ENCODE measurements around the gene RTN4IP1.
"Not testable (repeated sequence)": the region's sequence is repeated elsewhere in the genome, so short reads cannot be mapped to it uniquely, and the experiment has no call there.

RTN4IP1 gene

DNA sequence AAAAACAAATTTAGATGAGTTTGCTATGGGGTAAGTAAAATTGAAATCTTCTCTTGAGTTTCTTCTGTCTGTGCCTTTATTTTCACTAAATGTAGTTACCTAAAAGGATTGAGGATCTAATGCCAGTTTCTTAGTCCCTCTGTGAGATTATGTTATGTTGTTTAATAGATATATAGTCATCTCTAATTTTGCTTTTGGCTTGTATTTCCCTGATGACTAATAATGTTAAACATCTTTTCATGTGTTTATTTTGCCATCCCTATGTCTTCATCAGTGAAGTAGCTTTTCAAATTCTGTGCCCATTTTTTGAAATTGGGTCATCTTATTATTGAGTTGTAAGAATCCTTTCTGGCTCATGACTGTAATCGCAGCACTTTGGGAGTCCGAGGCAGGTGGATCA is 13.8 kb upstream of the RTN4IP1 start:
- no peaks in the 10 kb centered on the region for H3K4me1 ChIP-seq (ENCODE audit: control insufficient read depth, insufficient read depth, low read length)
- H3K4me3 ChIP-seq (ENCODE audit: low read length): no peak overlapping the region
- no peak overlapping the region for H3K9ac ChIP-seq (ENCODE audit: low read length)
- peaks cover 8% of the 10 kb centered on the region for H3K36me3 ChIP-seq (ENCODE audit: control insufficient read depth, insufficient read depth, low read length)
- H3K27me3 ChIP-seq (ENCODE audit: control insufficient read depth, insufficient read depth, low read length): no peaks in the 10 kb centered on the region
- H3K27ac ChIP-seq (ENCODE audit: low read depth, low read length): no peak overlapping the region

GRCh38 chr6:106642476-106642875 is 13.2 kb upstream of the RTN4IP1 start:
- no peak overlapping the region for H3K9ac ChIP-seq (ENCODE audit: low read length)
- H3K36me3 ChIP-seq (ENCODE audit: control insufficient read depth, insufficient read depth, low read length): peaks cover 8% of the 10 kb centered on the region
- no peaks in the 10 kb centered on the region for H3K27me3 ChIP-seq (ENCODE audit: control insufficient read depth, insufficient read depth, low read length)
- no peaks in the 10 kb centered on the region for H3K4me1 ChIP-seq (ENCODE audit: control insufficient read depth, insufficient read depth, low read length)
- H3K27ac ChIP-seq (ENCODE audit: low read depth, low read length): no peak overlapping the region
- no peak overlapping the region for H3K4me3 ChIP-seq (ENCODE audit: low read length)

DNA sequence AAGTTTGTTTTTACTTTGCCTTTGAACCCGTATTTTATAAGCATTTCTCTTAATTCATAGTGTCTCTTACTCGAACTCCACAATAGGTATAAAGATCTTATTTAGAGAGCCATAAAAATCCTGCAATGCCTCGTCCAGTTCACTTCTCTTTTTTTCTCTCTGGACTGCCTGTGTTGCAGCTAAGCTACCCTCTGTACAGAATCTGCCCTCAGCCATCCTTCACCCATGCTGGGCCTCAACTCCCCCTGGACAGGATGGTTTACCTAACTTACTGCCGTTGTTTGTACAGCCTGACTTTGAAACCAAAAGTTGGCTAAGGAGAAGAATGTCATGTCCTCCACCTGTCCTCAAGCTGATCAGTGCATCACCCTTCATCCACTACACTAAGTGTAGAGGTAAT is 10.5 kb upstream of the RTN4IP1 start:
- Histone ChIP-seq H3K9ac (ENCODE audit: low read length) (no peak overlapping the region), H3K4me1 (ENCODE audit: control insufficient read depth, insufficient read depth, low read length) (no peaks in the 10 kb centered on the region), H3K27ac (ENCODE audit: low read depth, low read length) (no peak overlapping the region), H3K36me3 (ENCODE audit: control insufficient read depth, insufficient read depth, low read length) (peaks cover 8% of the 10 kb centered on the region), H3K27me3 (ENCODE audit: control insufficient read depth, insufficient read depth, low read length) (no peaks in the 10 kb centered on the region), H3K4me3 (ENCODE audit: low read length) (no peak overlapping the region)

DNA sequence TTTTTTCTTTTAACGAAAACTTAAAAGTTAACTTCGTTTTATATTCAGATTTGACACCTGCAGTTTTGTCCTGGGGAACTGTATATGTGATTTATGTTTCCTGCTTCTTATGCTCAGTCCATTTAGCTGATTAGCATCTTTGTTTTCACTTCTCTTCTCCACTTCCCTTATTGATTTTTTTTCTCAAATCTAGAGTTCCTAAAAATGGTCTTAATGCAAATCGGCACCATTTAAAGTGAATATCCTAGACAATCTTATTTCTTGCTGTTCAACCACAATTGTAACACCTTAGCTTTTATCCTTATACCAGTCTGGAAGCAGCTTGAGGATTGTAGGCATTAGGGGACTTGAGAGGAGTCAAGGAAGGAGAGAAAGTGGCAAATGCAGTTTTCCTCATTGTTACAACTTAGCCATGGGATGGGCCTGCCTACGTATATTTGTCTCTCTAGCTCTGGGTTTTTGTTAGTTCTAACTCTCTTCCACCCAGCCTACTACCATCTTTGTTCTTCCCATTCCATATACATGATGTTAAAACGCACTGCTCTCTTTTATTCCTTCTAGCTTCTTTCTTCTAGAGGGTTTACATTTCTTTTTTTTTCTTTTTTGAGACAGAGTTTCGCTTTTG is 8.5 kb upstream of the RTN4IP1 start:
- no peaks in the 10 kb centered on the region for H3K4me1 ChIP-seq (ENCODE audit: control insufficient read depth, insufficient read depth, low read length)
- H3K4me3 ChIP-seq (ENCODE audit: low read length): no peak overlapping the region
- peaks cover 8% of the 10 kb centered on the region for H3K36me3 ChIP-seq (ENCODE audit: control insufficient read depth, insufficient read depth, low read length)
- H3K9ac ChIP-seq (ENCODE audit: low read length): no peak overlapping the region
- no peaks in the 10 kb centered on the region for H3K27me3 ChIP-seq (ENCODE audit: control insufficient read depth, insufficient read depth, low read length)
- H3K27ac ChIP-seq (ENCODE audit: low read depth, low read length): no peak overlapping the region

GRCh38 chr6:106637051-106637716 is 7.9 kb upstream of the RTN4IP1 start:
- Histone ChIP-seq H3K4me3 (ENCODE audit: low read length) (no peak overlapping the region), H3K27ac (ENCODE audit: low read depth, low read length) (no peak overlapping the region), H3K4me1 (ENCODE audit: control insufficient read depth, insufficient read depth, low read length) (no peaks in the 10 kb centered on the region), H3K27me3 (ENCODE audit: control insufficient read depth, insufficient read depth, low read length) (no peaks in the 10 kb centered on the region), H3K36me3 (ENCODE audit: control insufficient read depth, insufficient read depth, low read length) (peaks cover 4% of the 10 kb centered on the region), H3K9ac (ENCODE audit: low read length) (no peak overlapping the region)

DNA sequence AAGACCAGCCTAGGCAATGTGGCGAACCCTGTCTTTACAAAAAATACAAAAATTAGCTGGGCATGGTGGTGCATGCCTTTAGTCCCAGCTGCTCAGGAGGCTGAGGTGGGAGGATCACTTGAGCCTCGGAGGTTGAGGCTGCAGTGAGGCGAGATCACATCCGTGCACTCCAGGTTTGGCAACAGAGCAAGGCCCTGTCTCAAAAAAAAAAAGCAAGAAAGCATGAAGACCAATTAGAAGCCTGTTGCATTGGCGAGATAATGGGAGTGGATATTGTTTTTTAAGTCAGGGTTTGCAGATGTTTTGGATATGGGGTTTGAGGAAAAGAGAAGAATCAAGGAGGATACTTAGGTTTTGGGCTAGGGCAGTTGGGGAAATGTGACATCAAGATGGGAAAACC is 5.3 kb upstream of the RTN4IP1 start:
- H3K4me1 ChIP-seq (ENCODE audit: control insufficient read depth, insufficient read depth, low read length): peaks cover 7% of the 10 kb centered on the region
- no peak overlapping the region for H3K9ac ChIP-seq (ENCODE audit: low read length)
- H3K27me3 ChIP-seq (ENCODE audit: control insufficient read depth, insufficient read depth, low read length): no peaks in the 10 kb centered on the region
- no peak overlapping the region for H3K27ac ChIP-seq (ENCODE audit: low read depth, low read length)
- no peak overlapping the region for H3K4me3 ChIP-seq (ENCODE audit: low read length)
- no peaks in the 10 kb centered on the region for H3K36me3 ChIP-seq (ENCODE audit: control insufficient read depth, insufficient read depth, low read length)

- H3K27ac ChIP-seq (ENCODE audit: low read depth, low read length): no peak overlapping the region
- no peak overlapping the region for H3K4me3 ChIP-seq (ENCODE audit: low read length)
- peaks cover 7% of the 10 kb centered on the region for H3K4me1 ChIP-seq (ENCODE audit: control insufficient read depth, insufficient read depth, low read length)
- H3K27me3 ChIP-seq (ENCODE audit: control insufficient read depth, insufficient read depth, low read length): no peaks in the 10 kb centered on the region
- no peak overlapping the region for H3K9ac ChIP-seq (ENCODE audit: low read length)
- H3K36me3 ChIP-seq (ENCODE audit: control insufficient read depth, insufficient read depth, low read length): no peaks in the 10 kb centered on the region
Measured at GRCh38 chr6:106631346-106631745, 2.0 kb upstream of the RTN4IP1 start.

- Histone ChIP-seq H3K4me1 (ENCODE audit: control insufficient read depth, insufficient read depth, low read length) (peaks cover 7% of the 10 kb centered on the region), H3K27ac (ENCODE audit: low read depth, low read length) (no peak overlapping the region), H3K9ac (ENCODE audit: low read length) (peak overlapping the region; percentile 69), H3K4me3 (ENCODE audit: low read length) (peak overlapping the region; percentile 99), H3K27me3 (ENCODE audit: control insufficient read depth, insufficient read depth, low read length) (no peaks in the 10 kb centered on the region), H3K36me3 (ENCODE audit: control insufficient read depth, insufficient read depth, low read length) (no peaks in the 10 kb centered on the region)
Measured at GRCh38 chr6:106630366-106630765, 1.1 kb upstream of the RTN4IP1 start.

- Histone ChIP-seq H3K27ac (ENCODE audit: low read depth, low read length) (peak overlapping the region; percentile 83), H3K36me3 (ENCODE audit: control insufficient read depth, insufficient read depth, low read length) (no peaks in the 10 kb centered on the region), H3K4me3 (ENCODE audit: low read length) (peak overlapping the region; percentile 99), H3K9ac (ENCODE audit: low read length) (peak overlapping the region; percentile 69), H3K4me1 (ENCODE audit: control insufficient read depth, insufficient read depth, low read length) (peaks cover 7% of the 10 kb centered on the region), H3K27me3 (ENCODE audit: control insufficient read depth, insufficient read depth, low read length) (no peaks in the 10 kb centered on the region)
Measured at GRCh38 chr6:106629859-106630163, 513 bp upstream of the RTN4IP1 start.

GRCh38 chr6:106628658-106629102 is 618 bp downstream of the RTN4IP1 start:
- H3K36me3 ChIP-seq (ENCODE audit: control insufficient read depth, insufficient read depth, low read length): no peaks in the 10 kb centered on the region
- H3K4me1 ChIP-seq (ENCODE audit: control insufficient read depth, insufficient read depth, low read length): peaks cover 7% of the 10 kb centered on the region
- no peaks in the 10 kb centered on the region for H3K27me3 ChIP-seq (ENCODE audit: control insufficient read depth, insufficient read depth, low read length)
- peak overlapping the region; percentile 99 for H3K4me3 ChIP-seq (ENCODE audit: low read length)
- peak overlapping the region; percentile 35 for H3K9ac ChIP-seq (ENCODE audit: low read length)
- H3K27ac ChIP-seq (ENCODE audit: low read depth, low read length): peak overlapping the region; percentile 83

DNA sequence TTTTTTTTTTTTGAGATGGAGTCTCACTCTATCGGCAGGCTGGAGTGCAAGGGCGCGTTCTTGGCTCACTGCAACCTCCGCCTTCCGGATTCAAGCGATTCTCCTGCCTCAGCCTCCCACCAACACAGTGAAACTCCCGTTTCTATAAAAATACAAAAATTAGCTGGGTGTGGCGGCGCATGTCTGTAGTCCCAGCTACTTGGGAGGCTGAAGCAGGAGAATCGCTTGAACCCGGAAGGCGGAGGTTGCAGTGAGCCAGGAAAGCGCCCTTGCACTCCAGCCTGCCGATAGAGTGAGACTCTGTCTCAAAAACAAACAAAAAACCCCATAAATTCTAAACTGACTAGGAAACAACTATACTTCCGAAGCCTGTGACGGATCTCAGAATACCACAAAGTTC is 1.5 kb downstream of the RTN4IP1 start:
- not testable (repeated sequence) for H3K4me3 ChIP-seq (ENCODE audit: low read length); H3K4me1 ChIP-seq (ENCODE audit: control insufficient read depth, insufficient read depth, low read length); H3K27ac ChIP-seq (ENCODE audit: low read depth, low read length); H3K27me3 ChIP-seq (ENCODE audit: control insufficient read depth, insufficient read depth, low read length); H3K9ac ChIP-seq (ENCODE audit: low read length); H3K36me3 ChIP-seq (ENCODE audit: control insufficient read depth, insufficient read depth, low read length)

DNA sequence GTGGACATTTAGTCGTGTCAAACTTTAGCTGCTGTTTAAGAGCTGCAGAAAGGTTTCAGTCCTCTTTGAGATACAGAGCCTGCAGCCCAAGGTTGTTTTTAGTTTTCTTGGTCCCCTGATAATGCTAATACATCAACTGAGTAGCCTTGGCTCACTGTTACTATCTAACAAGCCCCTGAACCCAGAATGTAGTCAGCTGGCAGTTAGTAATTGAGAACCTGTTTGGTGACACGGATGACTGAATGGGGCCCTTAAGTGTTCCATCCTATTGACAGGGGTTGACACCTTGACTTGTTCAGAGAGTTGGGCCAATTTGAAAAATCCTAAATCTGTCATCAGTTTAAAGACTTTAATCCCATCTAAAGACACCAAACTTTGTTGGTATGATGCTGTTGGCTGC is 2.8 kb downstream of the RTN4IP1 start:
- Histone ChIP-seq H3K27ac (ENCODE audit: low read depth, low read length) (no peak overlapping the region), H3K36me3 (ENCODE audit: control insufficient read depth, insufficient read depth, low read length) (no peaks in the 10 kb centered on the region), H3K4me3 (ENCODE audit: low read length) (no peak overlapping the region), H3K27me3 (ENCODE audit: control insufficient read depth, insufficient read depth, low read length) (no peaks in the 10 kb centered on the region), H3K9ac (ENCODE audit: low read length) (no peak overlapping the region), H3K4me1 (ENCODE audit: control insufficient read depth, insufficient read depth, low read length) (peaks cover 7% of the 10 kb centered on the region)

GRCh38 chr6:106623039-106623438 is 6.3 kb downstream of the RTN4IP1 start:
- H3K27me3 ChIP-seq (ENCODE audit: control insufficient read depth, insufficient read depth, low read length): no peaks in the 10 kb centered on the region
- H3K9ac ChIP-seq (ENCODE audit: low read length): no peak overlapping the region
- no peak overlapping the region for H3K27ac ChIP-seq (ENCODE audit: low read depth, low read length)
- H3K36me3 ChIP-seq (ENCODE audit: control insufficient read depth, insufficient read depth, low read length): no peaks in the 10 kb centered on the region
- H3K4me1 ChIP-seq (ENCODE audit: control insufficient read depth, insufficient read depth, low read length): no peaks in the 10 kb centered on the region
- H3K4me3 ChIP-seq (ENCODE audit: low read length): no peak overlapping the region
